ENCODE data around the gene HSP90B1.

The HSP90B1 gene

GRCh38 chr12:103901518-103902173 is 28.6 kb upstream of the HSP90B1 start:
- Histone ChIP-seq H3K4ac (ENCODE audit: low read depth in 1 of 2, low read length in 2 of 2) (no peak overlapping the region), H3K9ac (ENCODE audit: low read length) (no peak overlapping the region), H3K27ac (ENCODE audit: low read length, poor library complexity, severe bottlenecking) (no peak overlapping the region), H2BK15ac (ENCODE audit: low read depth, poor library complexity, severe bottlenecking) (no peak overlapping the region), H3K14ac (ENCODE audit: low read length in 2 of 2) (no peak overlapping the region), H2AK5ac (ENCODE audit: low read length, severe bottlenecking) (no peak overlapping the region), H3K23ac (ENCODE audit: low read length in 2 of 2) (no peak overlapping the region), H2BK5ac (ENCODE audit: low read depth, low read length, poor library complexity, severe bottlenecking) (no peak overlapping the region), H2AFZ (ENCODE audit: low read depth, low read length) (no peak overlapping the region), H3K79me1 (replicated peaks; ENCODE audit: low read length, poor library complexity, severe bottlenecking) (no peaks in the 10 kb centered on the region), H4K8ac (ENCODE audit: low read length) (no peak overlapping the region), H3K4me2 (ENCODE audit: low read length, poor library complexity, severe bottlenecking) (no peak overlapping the region), H3K4me3 (ENCODE audit: insufficient read depth in 1 of 2, low read depth in 1 of 2, low read length in 2 of 2) (no peak overlapping the region), H2BK12ac (ENCODE audit: low read length in 2 of 2) (no peak overlapping the region), H3K18ac (ENCODE audit: low read depth in 1 of 2, low read length in 2 of 2) (no peak overlapping the region), H4K91ac (ENCODE audit: low read length) (no peak overlapping the region), H2BK120ac (ENCODE audit: low read depth, low read length) (no peak overlapping the region), H3K36me3 (ENCODE audit: control insufficient read depth in 1 of 2, insufficient read depth in 2 of 2, low read depth in 1 of 2, low read length in 2 of 2) (no peaks in the 10 kb centered on the region), H3K27me3 (ENCODE audit: control insufficient read depth in 1 of 2, insufficient read depth in 1 of 2, low read length in 2 of 2) (peaks cover 0 to 7% of the 10 kb centered on the region in 2 experiments), H3K4me1 (ENCODE audit: control insufficient read depth, insufficient read depth, low read depth, low read length) (no peaks in the 10 kb centered on the region), H3K9me3 (ENCODE audit: control insufficient read depth, low read length) (no peaks in the 10 kb centered on the region)
- no peak for DNase-seq
- 73% methylated on average over 7 of the region's 7 CpGs for WGBS

DNA sequence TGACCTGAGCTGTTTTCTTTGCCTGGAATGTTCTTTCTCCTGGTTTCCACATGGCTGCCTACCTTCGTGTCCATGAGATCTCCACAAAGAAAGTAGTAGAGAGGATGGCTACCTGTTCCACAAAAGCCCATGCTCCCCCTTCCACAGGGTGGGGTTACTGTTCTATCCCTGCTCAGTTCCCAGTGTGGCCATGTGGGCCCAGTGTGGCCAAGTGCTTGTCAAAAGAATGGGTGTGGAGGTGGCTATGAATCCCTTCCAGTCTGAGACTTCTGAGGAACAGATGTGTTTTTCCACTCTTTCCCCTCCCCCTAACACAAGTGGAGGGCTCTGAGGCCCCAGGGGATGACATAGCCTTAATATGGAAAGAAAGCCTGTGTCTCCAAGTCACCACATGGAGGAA is 26.2 kb upstream of the HSP90B1 start:
- Histone ChIP-seq H3K27ac (ENCODE audit: low read length, poor library complexity, severe bottlenecking) (no peak overlapping the region), H2BK5ac (ENCODE audit: low read depth, low read length, poor library complexity, severe bottlenecking) (no peak overlapping the region), H3K9me3 (ENCODE audit: control insufficient read depth, low read length) (no peaks in the 10 kb centered on the region), H3K4me1 (ENCODE audit: control insufficient read depth, insufficient read depth, low read depth, low read length) (peaks cover 7% of the 10 kb centered on the region), H3K23ac (ENCODE audit: low read length in 2 of 2) (no peak overlapping the region), H3K4ac (ENCODE audit: low read depth in 1 of 2, low read length in 2 of 2) (no peak overlapping the region), H3K27me3 (ENCODE audit: control insufficient read depth in 1 of 2, insufficient read depth in 1 of 2, low read length in 2 of 2) (peaks cover 0 to 7% of the 10 kb centered on the region in 2 experiments), H2BK120ac (ENCODE audit: low read depth, low read length) (no peak overlapping the region), H3K9ac (ENCODE audit: low read length) (no peak overlapping the region), H3K14ac (ENCODE audit: low read length in 2 of 2) (peak overlapping the region in 1 of 2 experiments; percentile 80), H2AK5ac (ENCODE audit: low read length, severe bottlenecking) (no peak overlapping the region), H3K18ac (ENCODE audit: low read depth in 1 of 2, low read length in 2 of 2) (no peak overlapping the region), H2AFZ (ENCODE audit: low read depth, low read length) (no peak overlapping the region), H4K8ac (ENCODE audit: low read length) (no peak overlapping the region), H4K91ac (ENCODE audit: low read length) (no peak overlapping the region), H2BK12ac (ENCODE audit: low read length in 2 of 2) (no peak overlapping the region), H3K36me3 (ENCODE audit: control insufficient read depth in 1 of 2, insufficient read depth in 2 of 2, low read depth in 1 of 2, low read length in 2 of 2) (no peaks in the 10 kb centered on the region), H3K4me2 (ENCODE audit: low read length, poor library complexity, severe bottlenecking) (no peak overlapping the region), H2BK15ac (ENCODE audit: low read depth, poor library complexity, severe bottlenecking) (peak overlapping the region; percentile 44), H3K4me3 (ENCODE audit: insufficient read depth in 1 of 2, low read depth in 1 of 2, low read length in 2 of 2) (no peak overlapping the region), H3K79me1 (replicated peaks; ENCODE audit: low read length, poor library complexity, severe bottlenecking) (no peaks in the 10 kb centered on the region)
- DNase-seq, result no peak
- no CpG with 5 or more reads among the region's 1 CpG for WGBS

- H2AK5ac ChIP-seq (ENCODE audit: low read length, severe bottlenecking), result no peak overlapping the region
- H2BK12ac ChIP-seq (ENCODE audit: low read length in 2 of 2), result no peak overlapping the region
- H3K4me3 ChIP-seq (ENCODE audit: insufficient read depth in 1 of 2, low read depth in 1 of 2, low read length in 2 of 2), result no peak overlapping the region
- H3K27ac ChIP-seq (ENCODE audit: low read length, poor library complexity, severe bottlenecking), result no peak overlapping the region
- no peak overlapping the region for H2AFZ ChIP-seq (ENCODE audit: low read depth, low read length)
- no peak overlapping the region for H2BK15ac ChIP-seq (ENCODE audit: low read depth, poor library complexity, severe bottlenecking)
- no peak overlapping the region for H3K18ac ChIP-seq (ENCODE audit: low read depth in 1 of 2, low read length in 2 of 2)
- peaks cover 0 to 7% of the 10 kb centered on the region in 2 experiments for H3K27me3 ChIP-seq (ENCODE audit: control insufficient read depth in 1 of 2, insufficient read depth in 1 of 2, low read length in 2 of 2)
- WGBS, result 86% methylated on average over 4 of the region's 4 CpGs
- no peak overlapping the region for H3K4me2 ChIP-seq (ENCODE audit: low read length, poor library complexity, severe bottlenecking)
- H3K4me1 ChIP-seq (ENCODE audit: control insufficient read depth, insufficient read depth, low read depth, low read length), result peaks cover 7% of the 10 kb centered on the region
- H4K91ac ChIP-seq (ENCODE audit: low read length), result no peak overlapping the region
- H2BK5ac ChIP-seq (ENCODE audit: low read depth, low read length, poor library complexity, severe bottlenecking), result no peak overlapping the region
- H3K23ac ChIP-seq (ENCODE audit: low read length in 2 of 2), result no peak overlapping the region
- H3K14ac ChIP-seq (ENCODE audit: low read length in 2 of 2), result no peak overlapping the region
- no peak for DNase-seq
- H3K9me3 ChIP-seq (ENCODE audit: control insufficient read depth, low read length), result no peaks in the 10 kb centered on the region
- H3K9ac ChIP-seq (ENCODE audit: low read length), result no peak overlapping the region
- H4K8ac ChIP-seq (ENCODE audit: low read length), result no peak overlapping the region
- H3K4ac ChIP-seq (ENCODE audit: low read depth in 1 of 2, low read length in 2 of 2), result no peak overlapping the region
- H3K36me3 ChIP-seq (ENCODE audit: control insufficient read depth in 1 of 2, insufficient read depth in 2 of 2, low read depth in 1 of 2, low read length in 2 of 2), result no peaks in the 10 kb centered on the region
- no peak overlapping the region for H2BK120ac ChIP-seq (ENCODE audit: low read depth, low read length)
- H3K79me1 ChIP-seq (replicated peaks; ENCODE audit: low read length, poor library complexity, severe bottlenecking), result no peaks in the 10 kb centered on the region
These were observed 24.4 kb upstream of the HSP90B1 start for GRCh38 chr12:103905730-103906349.

DNA sequence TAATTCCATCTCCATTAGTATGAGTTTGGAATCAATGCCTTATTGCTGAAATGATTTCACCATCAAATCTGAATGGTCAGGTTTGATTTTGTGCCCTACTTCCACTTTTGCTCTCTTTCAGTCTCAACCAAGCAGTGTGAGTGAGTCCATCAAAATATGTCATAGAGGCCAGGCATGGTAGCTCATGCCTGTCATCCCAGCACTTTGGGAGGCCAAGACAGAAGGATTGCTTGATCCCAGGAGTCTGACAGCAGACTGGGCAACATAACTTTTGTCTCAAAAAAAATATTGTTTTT is 22.0 kb upstream of the HSP90B1 start:
- H2BK120ac ChIP-seq (ENCODE audit: low read depth, low read length), result no peak overlapping the region
- peaks cover 7% of the 10 kb centered on the region for H3K4me1 ChIP-seq (ENCODE audit: control insufficient read depth, insufficient read depth, low read depth, low read length)
- H2AK5ac ChIP-seq (ENCODE audit: low read length, severe bottlenecking), result no peak overlapping the region
- H3K4me2 ChIP-seq (ENCODE audit: low read length, poor library complexity, severe bottlenecking), result no peak overlapping the region
- no peak overlapping the region for H3K27ac ChIP-seq (ENCODE audit: low read length, poor library complexity, severe bottlenecking)
- no peaks in the 10 kb centered on the region for H3K36me3 ChIP-seq (ENCODE audit: control insufficient read depth in 1 of 2, insufficient read depth in 2 of 2, low read depth in 1 of 2, low read length in 2 of 2)
- no peak overlapping the region for H3K14ac ChIP-seq (ENCODE audit: low read length in 2 of 2)
- no peaks in the 10 kb centered on the region for H3K79me1 ChIP-seq (replicated peaks; ENCODE audit: low read length, poor library complexity, severe bottlenecking)
- no peaks in the 10 kb centered on the region for H3K27me3 ChIP-seq (ENCODE audit: control insufficient read depth in 1 of 2, insufficient read depth in 1 of 2, low read length in 2 of 2)
- no peak overlapping the region for H2BK15ac ChIP-seq (ENCODE audit: low read depth, poor library complexity, severe bottlenecking)
- no peak overlapping the region for H2BK12ac ChIP-seq (ENCODE audit: low read length in 2 of 2)
- no peak for DNase-seq
- H3K4ac ChIP-seq (ENCODE audit: low read depth in 1 of 2, low read length in 2 of 2), result no peak overlapping the region
- H3K23ac ChIP-seq (ENCODE audit: low read length in 2 of 2), result no peak overlapping the region
- H4K8ac ChIP-seq (ENCODE audit: low read length), result no peak overlapping the region
- H4K91ac ChIP-seq (ENCODE audit: low read length), result no peak overlapping the region
- no peak overlapping the region for H2BK5ac ChIP-seq (ENCODE audit: low read depth, low read length, poor library complexity, severe bottlenecking)
- H3K9me3 ChIP-seq (ENCODE audit: control insufficient read depth, low read length), result no peaks in the 10 kb centered on the region
- no peak overlapping the region for H3K18ac ChIP-seq (ENCODE audit: low read depth in 1 of 2, low read length in 2 of 2)
- H3K9ac ChIP-seq (ENCODE audit: low read length), result no peak overlapping the region
- H2AFZ ChIP-seq (ENCODE audit: low read depth, low read length), result no peak overlapping the region
- H3K4me3 ChIP-seq (ENCODE audit: insufficient read depth in 1 of 2, low read depth in 1 of 2, low read length in 2 of 2), result no peak overlapping the region

All from mesenchymal stem cell (in vitro differentiated cells and primary cell).